Mesendoderm (in vitro differentiated cells): ENCODE results near the gene ABTB1.
"Not testable (repeated sequence)": the region's sequence is repeated elsewhere in the genome, so short reads cannot be mapped to it uniquely, and the experiment has no call there.

Experiments used
- DNase-seq: peaks from one replicate; pipeline ENCODE4 v3.0.0; 2013
- H2AK5ac ChIP-seq: 2 replicates; pipeline ENCODE4 v1.6.1; 2013; ENCODE audit warnings: low read length, inconsistent platforms
- H2BK120ac ChIP-seq: 2 replicates; pipeline ENCODE4 v1.6.1; 2013; ENCODE audit warnings: low read depth, mild to moderate bottlenecking, low read length, moderate library complexity, mixed read lengths
- H2BK15ac ChIP-seq: replicated peaks from 2 replicates; pipeline ENCODE4 v1.6.1; 2013; ENCODE audit warnings: low read depth, mild to moderate bottlenecking, moderate library complexity
- H2BK5ac ChIP-seq: 2 replicates; pipeline ENCODE4 v1.6.1; 2013; ENCODE audit warnings: low read length, inconsistent platforms
- H3K18ac ChIP-seq: 2 replicates; pipeline ENCODE4 v1.6.1; 2013; ENCODE audit warnings: mild to moderate bottlenecking, low read length, mixed read lengths
- H3K23ac ChIP-seq: one replicate; pipeline ENCODE4 v1.6.1; 2013; ENCODE audit warnings: low read length
- H3K27ac ChIP-seq: 2 replicates; pipeline ENCODE4 v1.5.1; 2013; ENCODE audit warnings: low read depth, mild to moderate bottlenecking, inconsistent platforms, low read length, moderate library complexity
- H3K27me3 ChIP-seq: 2 replicates; pipeline ENCODE4 v1.6.1; 2013; ENCODE audit warnings: low read length, control low read depth, mild to moderate bottlenecking, inconsistent platforms; ENCODE audit not compliant: insufficient read depth, poor library complexity
- H3K36me3 ChIP-seq: 2 replicates; pipeline ENCODE4 v1.6.1; 2013; ENCODE audit warnings: low read length, inconsistent platforms; ENCODE audit not compliant: control insufficient read depth, insufficient read depth
- H3K4ac ChIP-seq: one replicate; pipeline ENCODE4 v1.6.1; 2013; ENCODE audit warnings: low read depth, mild to moderate bottlenecking, low read length, moderate library complexity
- H3K4me1 ChIP-seq: 2 replicates; pipeline ENCODE4 v1.6.1; 2013; ENCODE audit warnings: low read depth, low read length, inconsistent platforms; ENCODE audit not compliant: control insufficient read depth
- H3K4me2 ChIP-seq: 2 replicates; pipeline ENCODE4 v1.6.1; 2013; ENCODE audit warnings: low read length
- H3K4me3 ChIP-seq: 2 replicates; pipeline ENCODE4 v1.5.1; 2013; ENCODE audit warnings: mild to moderate bottlenecking, low read length
- H3K56ac ChIP-seq: one replicate; pipeline ENCODE4 v1.6.1; 2013; ENCODE audit warnings: low read length
- H3K79me1 ChIP-seq: 2 replicates; pipeline ENCODE4 v1.6.1; 2013; ENCODE audit warnings: low read length, inconsistent platforms
- H3K79me2 ChIP-seq: 2 replicates; pipeline ENCODE4 v1.6.1; 2013; ENCODE audit warnings: mild to moderate bottlenecking, low read length; ENCODE audit not compliant: control insufficient read depth, insufficient read depth
- H3K9ac ChIP-seq: 2 replicates; pipeline ENCODE4 v1.6.1; 2013; ENCODE audit warnings: low read length, inconsistent platforms
- H4K5ac ChIP-seq: one replicate; pipeline ENCODE4 v1.6.1; 2013; ENCODE audit warnings: low read length
- H4K8ac ChIP-seq: one replicate; pipeline ENCODE4 v1.6.1; 2013; ENCODE audit warnings: low read depth, mild to moderate bottlenecking, control low read depth, low read length, moderate library complexity
- WGBS: extraction: QIAGEN DNeasy Blood & Tissue Kit; methylation state at CpG from one replicate; pipeline ENCODE4 v1.1.7; 2013; ENCODE audit warnings: low lambda C conversion rate, missing lambda C conversion rate; ENCODE audit not compliant: insufficient coverage; ENCODE audit errors: extremely low coverage; 5-methylcytosine and 5-hydroxymethylcytosine counted together

ABTB1 gene

DNA sequence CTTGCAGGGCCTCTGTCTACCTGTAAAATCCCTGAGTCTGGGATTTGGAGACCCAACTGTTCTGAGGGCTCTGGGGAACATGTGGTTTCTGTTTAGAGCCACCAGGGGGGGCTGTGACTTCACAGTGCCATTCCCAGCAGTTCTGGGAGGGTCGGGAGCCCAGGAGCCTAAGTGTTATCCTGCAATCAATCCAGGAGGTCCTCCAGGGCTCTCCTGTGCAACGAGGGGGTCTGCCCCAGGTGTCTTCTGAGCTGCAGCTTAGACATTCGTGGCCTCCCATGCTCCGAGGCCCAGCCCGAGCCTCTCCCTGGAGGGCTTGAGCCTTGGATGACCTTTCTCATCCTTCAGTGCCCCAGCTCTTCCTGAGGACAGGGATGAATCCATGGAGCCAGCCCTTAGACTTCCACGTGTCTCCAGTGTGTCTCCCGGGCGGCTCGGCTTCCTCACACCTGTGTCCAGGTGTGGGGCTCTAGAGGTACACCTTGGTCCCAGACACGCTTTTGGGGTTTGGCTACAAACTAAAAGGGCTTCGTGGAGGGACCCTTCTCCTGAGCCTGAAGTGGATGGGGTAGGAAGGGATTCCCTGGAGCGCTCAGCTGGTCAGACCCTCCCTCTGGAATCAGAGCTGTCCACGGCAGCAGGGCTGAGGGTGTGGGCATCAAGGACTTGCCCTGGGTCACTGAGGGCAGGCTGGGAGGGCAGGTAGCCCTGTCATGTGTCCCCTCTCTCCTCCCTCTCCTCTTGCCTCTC, 20.3 kb upstream of the ABTB1 start:
- H3K4me1 ChIP-seq = no peaks in the 10 kb centered on the region
- H3K36me3 ChIP-seq = no peaks in the 10 kb centered on the region
- H3K18ac ChIP-seq = no peak overlapping the region
- no peak overlapping the region for H3K4ac ChIP-seq
- WGBS = no CpG with 5 or more reads among the region's 13 CpGs
- DNase-seq = peak; percentile 84
- H3K79me2 ChIP-seq = no peaks in the 10 kb centered on the region
- H3K79me1 ChIP-seq = no peaks in the 10 kb centered on the region
- H3K56ac ChIP-seq = no peak overlapping the region
- no peak overlapping the region for H2AK5ac ChIP-seq
- no peak overlapping the region for H3K4me3 ChIP-seq
- H3K27me3 ChIP-seq = no peaks in the 10 kb centered on the region
- H3K9ac ChIP-seq = no peak overlapping the region
- no peak overlapping the region for H3K4me2 ChIP-seq
- no peak overlapping the region for H4K8ac ChIP-seq
- no peak overlapping the region for H3K23ac ChIP-seq
- no peak overlapping the region for H2BK5ac ChIP-seq
- H2BK120ac ChIP-seq = no peak overlapping the region
- H2BK15ac ChIP-seq = no peak overlapping the region
- H4K5ac ChIP-seq = no peak overlapping the region
- H3K27ac ChIP-seq = no peak overlapping the region

DNA sequence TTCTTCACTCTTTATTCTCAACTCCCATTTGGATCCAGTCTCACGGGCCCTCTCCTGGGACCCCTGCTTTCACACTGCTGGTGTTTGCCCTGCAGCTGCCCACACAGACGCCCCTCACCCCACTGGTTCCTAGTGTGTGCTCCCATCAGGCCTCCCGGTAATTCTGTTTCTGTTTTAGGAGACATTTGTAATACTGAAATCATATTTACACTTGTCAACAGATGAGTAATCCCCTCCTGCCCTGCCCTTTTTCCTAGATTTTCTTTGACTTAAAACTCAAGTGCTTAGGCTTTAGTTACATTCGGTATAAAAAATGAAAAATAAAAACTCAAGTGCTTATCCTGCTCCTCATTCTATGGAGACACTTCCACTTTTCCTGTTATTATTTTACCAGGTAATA, 18.4 kb upstream of the ABTB1 start:
- Histone ChIP-seq H3K36me3 (no peaks in the 10 kb centered on the region), H3K18ac (no peak overlapping the region), H4K5ac (no peak overlapping the region), H2AK5ac (no peak overlapping the region), H3K27ac (no peak overlapping the region), H2BK15ac (no peak overlapping the region), H3K56ac (no peak overlapping the region), H3K79me1 (no peaks in the 10 kb centered on the region), H3K4me2 (no peak overlapping the region), H4K8ac (no peak overlapping the region), H2BK5ac (no peak overlapping the region), H3K27me3 (no peaks in the 10 kb centered on the region), H2BK120ac (no peak overlapping the region), H3K23ac (no peak overlapping the region), H3K4ac (no peak overlapping the region), H3K79me2 (no peaks in the 10 kb centered on the region), H3K9ac (no peak overlapping the region), H3K4me1 (no peaks in the 10 kb centered on the region), H3K4me3 (no peak overlapping the region)
- WGBS = no CpG with 5 or more reads among the region's 4 CpGs
- DNase-seq = no peak

DNA sequence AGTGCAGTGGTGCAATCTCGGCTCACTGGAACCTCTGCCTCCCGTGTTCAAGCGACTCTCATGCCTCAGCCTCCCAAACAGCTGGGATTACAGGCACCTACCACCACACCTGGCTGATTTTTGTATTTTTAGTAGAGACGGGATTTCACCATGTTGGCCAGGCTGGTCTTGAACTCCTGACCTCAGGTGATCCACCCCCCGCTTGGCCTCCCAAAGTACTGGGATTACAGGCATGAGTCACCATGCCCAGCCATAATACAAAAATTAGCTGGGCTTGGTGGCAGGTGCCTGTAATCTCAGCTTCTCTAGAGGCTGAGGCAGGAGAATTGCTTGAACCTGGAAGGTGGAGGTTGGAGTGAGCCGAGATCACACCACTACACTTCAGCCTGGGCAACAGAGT, 17.8 kb upstream of the ABTB1 start:
- not testable (repeated sequence) for H3K4me1 ChIP-seq, H3K79me2 ChIP-seq, H2BK120ac ChIP-seq, H3K56ac ChIP-seq, H3K9ac ChIP-seq, H3K27ac ChIP-seq, H3K4ac ChIP-seq, H3K79me1 ChIP-seq, H3K18ac ChIP-seq, H4K5ac ChIP-seq, H2AK5ac ChIP-seq, DNase-seq, H3K27me3 ChIP-seq, H3K4me3 ChIP-seq, H3K23ac ChIP-seq, H4K8ac ChIP-seq, H3K4me2 ChIP-seq, H2BK5ac ChIP-seq, H2BK15ac ChIP-seq, H3K36me3 ChIP-seq
- no CpG with 5 or more reads among the region's 6 CpGs for whole genome bisulfite sequencing

DNA sequence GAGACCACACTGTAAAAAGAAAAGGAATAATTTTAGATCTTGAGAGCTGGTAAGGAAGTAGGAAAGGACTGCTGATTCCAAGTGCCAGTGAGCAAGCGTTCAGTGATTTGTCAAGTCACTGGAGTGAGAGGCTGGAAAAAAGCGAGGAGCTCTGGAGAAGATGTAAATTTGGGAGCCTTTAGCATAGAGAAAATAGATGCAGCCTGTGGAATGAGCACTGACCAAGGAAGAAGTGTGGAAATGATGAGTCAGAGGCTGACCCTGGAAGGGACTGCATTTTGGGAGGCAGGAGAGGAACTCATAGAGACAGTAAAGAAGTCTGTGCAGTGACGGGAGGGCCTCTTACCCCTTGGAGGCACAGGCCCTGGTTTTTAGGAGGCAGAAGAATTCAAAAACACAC, 17.1 kb upstream of the ABTB1 start:
- no peaks in the 10 kb centered on the region for H3K36me3 ChIP-seq

DNA sequence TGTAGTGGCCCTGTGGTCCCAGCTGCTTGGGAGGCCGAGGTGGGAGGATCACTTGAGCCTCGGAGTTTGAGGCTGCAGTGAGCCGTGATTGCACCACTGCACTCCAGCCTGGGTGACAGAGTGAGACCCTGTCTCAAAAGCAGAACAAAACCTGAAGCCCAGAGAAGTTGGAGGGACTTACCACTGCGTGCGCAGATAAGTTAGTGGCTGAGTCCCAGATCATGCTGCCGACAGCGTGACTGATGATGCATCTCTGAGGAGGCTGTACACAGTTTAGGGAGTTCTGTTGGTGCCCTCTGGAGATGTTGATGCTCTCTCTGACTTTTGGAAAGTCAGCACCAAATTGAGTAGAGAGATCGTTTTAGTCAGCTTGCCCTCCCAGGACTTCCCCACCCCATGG, 15.8 kb upstream of the ABTB1 start:
- Histone ChIP-seq H3K23ac (no peak overlapping the region), H3K56ac (no peak overlapping the region), H3K36me3 (no peaks in the 10 kb centered on the region), H3K4me2 (no peak overlapping the region), H2BK15ac (no peak overlapping the region), H3K4me1 (no peaks in the 10 kb centered on the region), H2BK120ac (no peak overlapping the region), H3K4ac (no peak overlapping the region), H4K8ac (no peak overlapping the region), H3K27me3 (no peaks in the 10 kb centered on the region), H3K27ac (no peak overlapping the region), H2BK5ac (no peak overlapping the region), H2AK5ac (no peak overlapping the region), H3K79me1 (no peaks in the 10 kb centered on the region), H3K79me2 (no peaks in the 10 kb centered on the region), H4K5ac (no peak overlapping the region), H3K9ac (no peak overlapping the region), H3K18ac (no peak overlapping the region), H3K4me3 (no peak overlapping the region)
- no peak for DNase-seq
- WGBS = no CpG with 5 or more reads among the region's 8 CpGs

More for the DNA sequence above, 17.1 kb upstream of the ABTB1 start:
- Histone ChIP-seq H3K4ac (no peak overlapping the region), H3K79me1 (no peaks in the 10 kb centered on the region), H4K5ac (no peak overlapping the region), H3K56ac (peak overlapping the region; percentile 34), H3K4me1 (no peaks in the 10 kb centered on the region), H2BK120ac (no peak overlapping the region), H2BK15ac (no peak overlapping the region), H3K27ac (no peak overlapping the region), H2BK5ac (no peak overlapping the region), H4K8ac (no peak overlapping the region), H3K4me3 (no peak overlapping the region), H2AK5ac (no peak overlapping the region), H3K18ac (no peak overlapping the region), H3K9ac (no peak overlapping the region), H3K4me2 (no peak overlapping the region), H3K79me2 (no peaks in the 10 kb centered on the region), H3K27me3 (no peaks in the 10 kb centered on the region), H3K23ac (no peak overlapping the region)
- WGBS = no CpG with 5 or more reads among the region's 3 CpGs
- DNase-seq = peak; percentile 77

DNA sequence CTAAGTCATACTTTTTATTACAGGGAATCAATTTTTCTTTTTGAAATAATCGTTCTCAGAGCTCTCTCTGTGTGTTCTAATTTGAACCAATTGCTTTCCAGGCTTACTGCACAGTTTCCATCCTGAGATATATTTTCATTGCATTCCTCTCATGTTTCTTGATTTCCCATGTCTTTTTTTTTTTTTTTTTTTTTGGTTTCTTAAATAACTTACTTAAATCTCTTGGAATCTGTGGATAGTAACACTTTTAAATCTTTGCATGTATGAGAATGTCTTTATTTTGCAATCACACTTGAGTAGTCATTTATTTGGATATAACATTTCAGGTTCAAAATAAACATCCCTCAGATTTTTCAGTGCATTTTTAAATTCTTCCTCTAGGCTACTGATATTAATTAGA, 14.5 kb upstream of the ABTB1 start:
- Histone ChIP-seq H2BK15ac (no peak overlapping the region), H3K79me2 (no peaks in the 10 kb centered on the region), H2BK5ac (no peak overlapping the region), H3K4me1 (no peaks in the 10 kb centered on the region), H3K36me3 (no peaks in the 10 kb centered on the region), H3K4ac (no peak overlapping the region), H3K4me2 (no peak overlapping the region), H3K56ac (no peak overlapping the region), H4K8ac (no peak overlapping the region), H3K27me3 (no peaks in the 10 kb centered on the region), H3K23ac (no peak overlapping the region), H2BK120ac (no peak overlapping the region), H3K79me1 (no peaks in the 10 kb centered on the region), H3K4me3 (no peak overlapping the region), H2AK5ac (no peak overlapping the region), H3K27ac (no peak overlapping the region), H4K5ac (no peak overlapping the region), H3K18ac (no peak overlapping the region), H3K9ac (no peak overlapping the region)
- no CpG with 5 or more reads among the region's 1 CpG for whole genome bisulfite sequencing
- no peak for DNase-seq
